ENCODE results near the gene DAB2IP. TPM values are rescaled to one million over a fixed set of nuclear protein-coding genes. Genes with fewer than 3 reads are reported as not detected.
"Not testable (repeated sequence)": the region's sequence is repeated elsewhere in the genome, so short reads cannot be mapped to it uniquely, and the experiment has no call there.

The DAB2IP gene
- total RNA-seq, 1 donor from 2014 or later, result 12.8 TPM

- DNase-seq, result no peak
These were observed 128.1 kb downstream of the DAB2IP start for GRCh38 chr9:121779381-121780117.

- DNase-seq, result no peak
These were observed 129.0 kb downstream of the DAB2IP start for GRCh38 chr9:121780177-121781040.

GRCh38 chr9:121781145-121781548, 129.7 kb downstream of the DAB2IP start:
- no peak for DNase-seq

DNA sequence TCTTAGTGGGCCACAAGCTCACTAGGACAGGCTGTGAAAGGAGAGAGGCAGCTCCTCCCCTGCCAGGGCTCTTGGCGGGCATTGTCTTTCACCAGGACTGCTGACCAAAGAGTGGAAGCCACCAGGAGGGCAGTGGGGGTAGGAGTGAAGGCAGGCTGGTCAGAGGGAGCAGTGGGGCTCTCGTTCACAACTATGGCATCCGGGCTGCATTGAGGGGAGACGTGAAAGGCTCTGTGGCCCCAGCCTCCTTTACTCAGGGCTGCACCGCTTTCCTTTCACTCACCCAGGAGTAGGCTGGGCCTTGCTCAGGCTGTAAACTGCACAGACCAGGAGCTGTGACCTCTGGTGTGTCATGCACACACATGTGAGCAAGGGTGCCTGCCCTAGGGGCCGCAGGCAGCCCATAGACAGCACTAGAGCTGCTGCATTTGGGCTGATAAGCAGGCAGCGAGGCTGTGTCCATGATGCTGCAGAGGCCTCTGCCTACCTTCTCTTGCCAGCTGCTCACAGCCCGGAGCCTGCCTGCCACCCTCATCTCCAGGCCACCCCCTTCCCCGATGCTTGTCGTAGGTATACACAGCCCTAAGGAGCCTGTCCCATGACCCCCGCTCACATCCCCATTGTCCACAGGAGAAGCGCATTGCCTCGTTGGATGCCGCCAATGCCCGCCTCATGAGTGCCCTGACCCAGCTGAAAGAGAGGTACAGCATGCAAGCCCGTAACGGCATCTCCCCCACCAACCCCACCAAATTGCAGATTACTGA, 130.4 kb downstream of the DAB2IP start:
- no peak for DNase-seq

- no peak for DNase-seq
These were observed 131.2 kb downstream of the DAB2IP start for GRCh38 chr9:121782514-121783110.

- no peak for DNase-seq
These were observed 131.7 kb downstream of the DAB2IP start for GRCh38 chr9:121783111-121783510.

GRCh38 chr9:121783521-121784507, 132.4 kb downstream of the DAB2IP start:
- DNase-seq, result peak; percentile 8

GRCh38 chr9:121784731-121785411, 133.4 kb downstream of the DAB2IP start:
- DNase-seq, result no peak

GRCh38 chr9:121785673-121786542, 134.5 kb downstream of the DAB2IP start:
- DNase-seq, result no peak

DNA sequence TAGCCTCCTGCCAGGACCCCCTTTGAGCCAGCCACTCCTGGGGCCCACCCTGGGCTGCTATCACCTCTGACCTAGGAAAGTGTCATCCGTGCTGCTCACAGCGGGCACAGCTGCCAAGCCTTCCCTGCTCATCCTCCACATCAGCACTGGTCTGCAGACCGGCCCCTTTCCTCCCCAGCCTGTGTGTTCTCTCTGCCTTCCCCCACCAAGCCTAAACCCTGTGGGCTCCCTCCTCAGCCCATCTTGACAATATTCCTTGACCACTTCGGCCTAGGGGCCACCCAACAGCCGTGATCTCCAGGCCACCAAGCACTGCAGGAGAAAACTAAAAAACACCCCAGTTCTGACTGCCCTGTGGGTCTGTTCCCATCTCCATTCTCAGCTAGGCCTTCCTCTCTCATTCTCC, 135.1 kb downstream of the DAB2IP start:
- no peak for DNase-seq

- no peak for DNase-seq
These were observed 135.6 kb downstream of the DAB2IP start for GRCh38 chr9:121786998-121787422.

DNA sequence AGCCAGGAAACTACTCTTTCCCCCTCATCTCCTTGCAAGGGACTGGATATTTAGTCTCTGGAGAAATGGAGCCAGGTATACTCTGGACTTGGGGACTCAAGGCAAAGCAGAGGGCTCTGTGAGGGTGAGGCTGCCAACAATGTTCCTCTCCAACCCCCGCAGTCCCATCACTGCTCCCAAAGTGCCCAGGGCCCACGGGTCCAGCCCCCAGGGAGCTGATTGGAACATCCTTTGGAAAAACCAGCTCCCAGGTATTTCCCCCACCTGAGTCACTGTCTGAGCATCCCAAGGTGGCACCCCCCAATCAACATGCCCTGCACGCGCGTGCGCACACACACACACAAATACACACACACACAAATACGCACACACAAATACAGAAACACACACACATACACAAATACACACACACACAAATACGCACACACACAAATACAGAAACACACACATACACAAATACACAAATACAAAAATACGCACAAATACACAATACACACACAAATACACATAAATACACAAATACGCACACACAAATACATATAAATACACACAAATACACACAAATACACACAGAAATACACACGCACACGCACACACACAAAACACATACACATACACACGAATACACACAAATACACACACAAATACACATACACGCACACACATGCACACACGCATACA, 137.4 kb downstream of the DAB2IP start:
- DNase-seq, result no peak

DNA sequence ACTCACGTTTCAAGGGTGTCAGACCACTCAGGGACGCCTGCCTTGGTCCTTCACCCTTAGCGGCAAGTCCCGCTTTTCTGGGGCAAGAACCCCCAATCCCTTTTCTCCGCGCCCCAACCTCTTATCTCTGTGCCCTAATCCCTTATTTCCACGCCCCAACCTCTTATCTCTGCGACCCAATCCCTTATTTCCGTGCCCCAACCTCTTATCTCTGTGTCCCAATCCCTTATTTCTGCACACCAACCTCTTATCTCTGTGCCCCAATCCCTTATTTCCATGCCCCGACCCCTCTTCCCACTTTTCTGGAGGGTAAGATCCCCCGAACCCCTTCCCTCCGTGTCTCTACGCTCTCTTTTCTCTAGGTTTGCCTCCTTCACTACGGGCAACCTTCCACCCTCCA, 139.4 kb downstream of the DAB2IP start:
- no peak for DNase-seq

DNA sequence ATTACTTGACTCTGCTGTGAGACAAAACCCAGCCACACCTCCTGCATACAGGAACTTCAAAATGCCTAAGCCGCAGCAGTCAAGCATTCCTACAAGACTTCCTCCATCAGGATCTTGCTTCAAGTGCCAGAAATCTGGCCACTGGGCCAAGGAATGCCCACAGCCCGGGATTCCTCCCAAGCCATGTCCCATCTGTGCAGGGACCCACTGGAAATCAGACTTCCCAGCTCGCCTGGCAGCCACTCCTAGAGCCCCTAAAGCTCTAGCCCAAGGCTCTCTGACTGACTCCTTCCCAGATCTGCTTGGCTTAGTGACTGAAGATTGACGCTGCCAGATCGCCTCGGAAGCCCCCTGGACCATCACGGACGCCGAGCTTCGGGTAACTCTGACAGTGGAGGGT, 141.0 kb downstream of the DAB2IP start:
- DNase-seq, result not testable (repeated sequence)

DNA sequence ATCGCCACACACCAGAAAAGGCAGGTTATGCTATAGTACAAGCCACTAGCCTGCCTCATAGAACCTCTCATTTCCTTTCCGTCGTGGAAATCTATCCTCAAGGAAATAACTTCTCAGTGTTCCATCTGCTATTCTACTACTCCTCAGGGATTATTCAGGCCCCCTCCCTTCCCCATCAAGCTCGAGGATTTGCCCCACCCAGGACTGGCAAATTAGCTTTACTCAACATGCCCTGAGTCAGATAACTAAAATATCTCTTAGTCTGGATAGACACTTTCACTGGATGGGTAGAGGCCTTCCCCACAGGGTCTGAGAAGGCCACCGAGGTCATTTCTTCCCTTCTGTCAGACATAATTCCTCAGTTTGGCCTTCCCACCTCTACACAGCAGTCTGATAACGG, 142.9 kb downstream of the DAB2IP start:
- not testable (repeated sequence) for DNase-seq

- DNase-seq, result no peak
These were observed 145.6 kb downstream of the DAB2IP start for GRCh38 chr9:121797081-121797480.

DNA sequence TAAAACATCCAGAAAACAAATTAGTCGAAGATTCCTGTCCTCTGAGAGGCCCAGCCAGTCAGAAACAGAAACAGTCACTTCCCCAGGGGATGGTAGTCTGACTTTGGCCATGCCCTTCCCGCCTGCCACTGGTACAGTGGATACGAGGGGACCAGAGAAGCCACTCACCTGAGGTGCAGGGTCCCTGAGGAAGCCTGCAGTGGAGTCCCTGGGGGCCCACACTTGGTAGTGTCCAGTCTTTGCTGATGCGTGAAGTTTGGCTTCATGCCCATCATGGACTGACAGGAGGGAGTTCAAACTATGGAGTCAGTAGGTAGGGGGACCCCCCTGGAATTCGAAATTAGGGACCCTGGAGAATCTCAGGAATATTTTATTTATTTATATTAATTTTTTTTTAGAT, 147.5 kb downstream of the DAB2IP start:
- no peak for DNase-seq

DNA sequence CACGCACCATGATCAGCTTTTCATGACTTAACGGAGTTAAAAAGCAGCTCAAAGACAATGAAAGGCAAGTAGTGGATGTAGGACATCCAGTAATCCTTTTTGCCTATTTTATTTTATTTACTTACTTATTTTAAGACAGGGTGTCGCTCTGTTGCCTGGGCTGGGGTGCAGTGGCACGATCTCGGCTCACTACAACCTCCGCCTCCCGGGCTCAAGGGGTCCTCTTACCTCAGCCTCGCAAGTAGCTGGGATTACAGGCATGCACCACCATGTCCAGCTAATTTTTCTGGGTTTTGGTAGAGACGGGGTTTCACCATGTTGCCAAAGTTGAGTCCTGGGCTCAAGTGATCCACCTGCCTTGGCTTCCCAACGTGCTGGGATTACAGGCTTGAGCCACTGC, 148.9 kb downstream of the DAB2IP start:
- no peak for DNase-seq

- DNase-seq, result no peak
These were observed 150.1 kb downstream of the DAB2IP start for GRCh38 chr9:121801579-121801978.
